ENCODE data around the gene TRUB1. TPM values are rescaled to one million over a fixed set of nuclear protein-coding genes. Genes with fewer than 3 reads are reported as not detected.

The TRUB1 gene
- total RNA-seq, 3 donors from 2014 or later (not counting 1 experiment from before 2014, with no cell fraction given) = 7.3 to 10.3 (median 10.1) TPM

DNA sequence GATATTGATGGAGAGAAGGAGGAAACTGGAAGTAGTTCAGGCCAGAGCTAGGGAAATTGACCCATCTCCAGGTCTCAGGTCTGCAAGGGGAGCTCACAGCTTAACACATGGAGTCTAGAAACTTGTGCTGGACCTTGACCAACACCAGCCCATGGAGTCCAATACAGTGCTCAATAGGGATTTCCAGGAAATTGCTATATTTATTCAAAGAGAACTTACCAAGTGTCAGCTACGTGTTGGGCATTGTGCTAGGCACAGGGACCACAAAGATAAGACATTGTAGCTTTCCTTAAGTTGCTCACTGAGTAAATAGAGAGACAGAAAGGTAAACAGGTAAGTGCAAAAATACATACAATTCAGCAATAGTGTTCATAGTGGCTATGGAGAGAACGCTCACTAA, 82.5 kb downstream of the TRUB1 start:
- Histone ChIP-seq H3K9me3 (ENCODE audit: control insufficient read depth, insufficient read depth, low read length) (no peaks in the 10 kb centered on the region), H3K36me3 (ENCODE audit: control insufficient read depth, insufficient read depth, low read length) (no peaks in the 10 kb centered on the region), H3K27me3 (ENCODE audit: control insufficient read depth, insufficient read depth, low read length) (no peaks in the 10 kb centered on the region), H3K4me3 (ENCODE audit: low read length) (no peak overlapping the region), H3K4me1 (ENCODE audit: control insufficient read depth, insufficient read depth, low read length) (no peaks in the 10 kb centered on the region), H3K27ac (ENCODE audit: low read length) (no peak overlapping the region)
- H3K27ac Mint-ChIP-seq = no peak overlapping the region
- ATAC-seq = no peak
- TF ChIP-seq, protein P1, sequence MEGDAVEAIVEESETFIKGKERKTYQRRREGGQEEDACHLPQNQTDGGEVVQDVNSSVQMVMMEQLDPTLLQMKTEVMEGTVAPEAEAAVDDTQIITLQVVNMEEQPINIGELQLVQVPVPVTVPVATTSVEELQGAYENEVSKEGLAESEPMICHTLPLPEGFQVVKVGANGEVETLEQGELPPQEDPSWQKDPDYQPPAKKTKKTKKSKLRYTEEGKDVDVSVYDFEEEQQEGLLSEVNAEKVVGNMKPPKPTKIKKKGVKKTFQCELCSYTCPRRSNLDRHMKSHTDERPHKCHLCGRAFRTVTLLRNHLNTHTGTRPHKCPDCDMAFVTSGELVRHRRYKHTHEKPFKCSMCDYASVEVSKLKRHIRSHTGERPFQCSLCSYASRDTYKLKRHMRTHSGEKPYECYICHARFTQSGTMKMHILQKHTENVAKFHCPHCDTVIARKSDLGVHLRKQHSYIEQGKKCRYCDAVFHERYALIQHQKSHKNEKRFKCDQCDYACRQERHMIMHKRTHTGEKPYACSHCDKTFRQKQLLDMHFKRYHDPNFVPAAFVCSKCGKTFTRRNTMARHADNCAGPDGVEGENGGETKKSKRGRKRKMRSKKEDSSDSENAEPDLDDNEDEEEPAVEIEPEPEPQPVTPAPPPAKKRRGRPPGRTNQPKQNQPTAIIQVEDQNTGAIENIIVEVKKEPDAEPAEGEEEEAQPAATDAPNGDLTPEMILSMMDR (IDR thresholded peaks at IDR 0.05) = no peak
- H3K9me3 Mint-ChIP-seq = no peaks in the 10 kb centered on the region
- intact Hi-C loops (cut with micrococcal nuclease) = no loop called here
- 73% methylated on average over 1 of the region's 2 CpGs for WGBS (ENCODE audit: insufficient coverage)
- peaks cover 19 to 28% of the 10 kb centered on the region in 2 donors for H3K27me3 Mint-ChIP-seq (ENCODE audit: low read depth in 2 of 2)
- no peak for DNase-seq
- no peaks in the 10 kb centered on the region for H3K36me3 Mint-ChIP-seq
- no peaks in the 10 kb centered on the region for H3K4me1 Mint-ChIP-seq
- H3K4me3 Mint-ChIP-seq = no peak overlapping the region

DNA sequence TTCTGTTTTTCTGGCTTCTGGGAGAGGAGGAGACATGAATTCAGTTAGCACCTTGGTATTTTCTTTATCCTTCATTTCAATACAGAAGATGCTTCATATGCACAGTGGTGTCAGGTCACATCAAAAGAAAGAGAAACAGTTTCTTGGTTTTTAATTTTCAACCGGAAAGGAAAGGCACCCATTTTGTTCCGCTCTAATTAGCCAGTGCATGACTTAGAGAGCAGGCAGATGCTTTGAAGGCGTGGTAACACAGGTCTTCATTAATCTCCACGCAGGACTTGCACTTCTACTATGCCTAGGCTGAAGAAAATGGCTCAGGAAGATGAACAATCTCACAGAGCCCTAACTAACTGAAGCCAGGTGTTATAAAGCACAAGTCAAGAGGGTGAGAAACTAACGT, 84.7 kb downstream of the TRUB1 start:
- H3K9me3 Mint-ChIP-seq = no peaks in the 10 kb centered on the region
- H3K4me1 Mint-ChIP-seq = no peaks in the 10 kb centered on the region
- intact Hi-C loops (cut with micrococcal nuclease) = no loop called here
- no peak overlapping the region for H3K27ac ChIP-seq (ENCODE audit: low read length)
- H3K36me3 ChIP-seq (ENCODE audit: control insufficient read depth, insufficient read depth, low read length) = no peaks in the 10 kb centered on the region
- no peak overlapping the region for H3K4me3 Mint-ChIP-seq
- TF ChIP-seq, protein P1 (IDR thresholded peaks at IDR 0.05) = no peak
- H3K4me1 ChIP-seq (ENCODE audit: control insufficient read depth, insufficient read depth, low read length) = no peaks in the 10 kb centered on the region
- H3K9me3 ChIP-seq (ENCODE audit: control insufficient read depth, insufficient read depth, low read length) = no peaks in the 10 kb centered on the region
- DNase-seq (no peak), ATAC-seq (no peak)
- peaks cover 13 to 28% of the 10 kb centered on the region in 2 donors for H3K27me3 Mint-ChIP-seq (ENCODE audit: low read depth in 2 of 2)
- no peak overlapping the region for H3K4me3 ChIP-seq (ENCODE audit: low read length)
- no peaks in the 10 kb centered on the region for H3K27me3 ChIP-seq (ENCODE audit: control insufficient read depth, insufficient read depth, low read length)
- no peaks in the 10 kb centered on the region for H3K36me3 Mint-ChIP-seq
- WGBS (ENCODE audit: insufficient coverage) = 65% methylated on average over 4 of the region's 5 CpGs
- H3K27ac Mint-ChIP-seq = no peak overlapping the region

- no peaks in the 10 kb centered on the region for H3K36me3 Mint-ChIP-seq
- Histone ChIP-seq H3K4me3 (ENCODE audit: low read length) (no peak overlapping the region), H3K36me3 (ENCODE audit: control insufficient read depth, insufficient read depth, low read length) (no peaks in the 10 kb centered on the region), H3K4me1 (ENCODE audit: control insufficient read depth, insufficient read depth, low read length) (no peaks in the 10 kb centered on the region), H3K27me3 (ENCODE audit: control insufficient read depth, insufficient read depth, low read length) (no peaks in the 10 kb centered on the region), H3K27ac (ENCODE audit: low read length) (no peak overlapping the region), H3K9me3 (ENCODE audit: control insufficient read depth, insufficient read depth, low read length) (no peaks in the 10 kb centered on the region)
- no peak overlapping the region for H3K27ac Mint-ChIP-seq
- intact Hi-C loops (cut with micrococcal nuclease) = no loop called here
- DNase-seq (no peak), ATAC-seq (no peak)
- H3K4me3 Mint-ChIP-seq = no peak overlapping the region
- TF ChIP-seq, protein P1 (IDR thresholded peaks at IDR 0.05) = no peak
- H3K27me3 Mint-ChIP-seq (ENCODE audit: low read depth in 2 of 2) = peaks cover 10 to 28% of the 10 kb centered on the region in 2 donors
- H3K9me3 Mint-ChIP-seq = no peaks in the 10 kb centered on the region
- 92% methylated on average over 8 of the region's 8 CpGs for WGBS (ENCODE audit: insufficient coverage)
- H3K4me1 Mint-ChIP-seq = no peaks in the 10 kb centered on the region
Observed at GRCh38 chr10:115023715-115024114, 85.7 kb downstream of the TRUB1 start.

GRCh38 chr10:115024371-115024770, 86.4 kb downstream of the TRUB1 start:
- Mint-ChIP-seq H3K27ac (no peak overlapping the region), H3K4me3 (no peak overlapping the region), H3K36me3 (no peaks in the 10 kb centered on the region), H3K9me3 (no peaks in the 10 kb centered on the region), H3K27me3 (ENCODE audit: low read depth in 2 of 2) (peaks cover 10 to 21% of the 10 kb centered on the region in 2 donors), H3K4me1 (no peaks in the 10 kb centered on the region)
- TF ChIP-seq, protein P1 (IDR thresholded peaks at IDR 0.05) = no peak
- ATAC-seq (no peak), DNase-seq (no peak)
- intact Hi-C loops (cut with micrococcal nuclease) = no loop called here
- Histone ChIP-seq H3K9me3 (ENCODE audit: control insufficient read depth, insufficient read depth, low read length) (no peaks in the 10 kb centered on the region), H3K27me3 (ENCODE audit: control insufficient read depth, insufficient read depth, low read length) (no peaks in the 10 kb centered on the region), H3K27ac (ENCODE audit: low read length) (no peak overlapping the region), H3K36me3 (ENCODE audit: control insufficient read depth, insufficient read depth, low read length) (no peaks in the 10 kb centered on the region), H3K4me3 (ENCODE audit: low read length) (no peak overlapping the region), H3K4me1 (ENCODE audit: control insufficient read depth, insufficient read depth, low read length) (no peaks in the 10 kb centered on the region)
- 95% methylated on average over 9 of the region's 9 CpGs for WGBS (ENCODE audit: insufficient coverage)

Data from natural killer cell (primary cell).